Ishikawa (cell line): ENCODE measurements around the gene CCNE1.

ENCODE experiments used
- CEBPB ChIP-seq: IDR thresholded peaks from 2 replicates; pipeline ENCODE4 v1.6.1; 2012
- CREB1 ChIP-seq: IDR thresholded peaks from 2 replicates; pipeline ENCODE4 v1.6.1; 2012; ENCODE audit warnings: low read depth
- EP300 ChIP-seq: IDR thresholded peaks from 2 replicates; pipeline ENCODE4 v1.6.1; 2012; ENCODE audit warnings: borderline replicate concordance
- RAD21 ChIP-seq: IDR thresholded peaks from 2 replicates; pipeline ENCODE4 v1.6.1; 2012; ENCODE audit warnings: low read depth

DNA sequence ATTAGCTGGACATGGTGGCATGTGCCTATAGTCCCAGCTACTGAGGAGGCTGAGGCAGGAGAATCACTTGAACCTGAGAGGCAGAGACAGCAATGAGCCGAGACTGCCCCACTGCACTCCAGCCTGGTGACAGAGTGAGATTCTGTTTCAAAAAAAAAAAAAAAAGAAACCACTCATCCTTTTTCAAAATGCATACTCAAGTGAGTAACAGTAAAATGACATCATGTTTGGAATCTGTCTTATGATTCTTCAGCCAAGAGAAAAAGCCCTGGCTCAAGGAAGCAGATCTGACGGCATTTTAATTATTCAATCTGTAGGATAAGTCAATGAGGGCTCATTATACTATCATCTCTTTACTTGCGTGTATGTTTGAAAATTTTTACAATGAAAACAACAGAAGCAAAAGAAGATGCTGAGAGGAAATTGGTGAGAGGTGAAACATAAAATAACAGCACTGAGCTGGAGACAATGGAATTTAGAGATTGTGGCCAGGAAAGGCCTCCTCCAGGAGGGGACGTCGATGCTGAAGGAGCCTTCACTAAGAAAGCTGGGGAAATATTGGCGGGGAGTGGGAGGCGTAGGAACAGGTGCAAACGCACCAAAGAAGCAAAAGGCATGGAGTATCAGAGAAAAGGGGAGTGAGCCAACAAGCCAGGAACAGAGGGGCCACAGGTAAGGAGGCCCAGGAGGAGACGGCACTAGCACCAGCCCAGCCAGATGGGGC is 12.9 kb upstream of the CCNE1 start:
- no peak for TF ChIP-seq CREB1
- no peak for TF ChIP-seq RAD21
- TF ChIP-seq EP300, result no peak
- TF ChIP-seq CEBPB, result no peak
